Measurements from ENCODE around the gene CHD6. TPM values are rescaled to one million over a fixed set of nuclear protein-coding genes. Genes with fewer than 3 reads are reported as not detected.

CHD6 gene
- total and polyA plus RNA-seq, 3 donors from 2014 or later, result 21.3 to 73.9 (median 71.5) TPM

DNA sequence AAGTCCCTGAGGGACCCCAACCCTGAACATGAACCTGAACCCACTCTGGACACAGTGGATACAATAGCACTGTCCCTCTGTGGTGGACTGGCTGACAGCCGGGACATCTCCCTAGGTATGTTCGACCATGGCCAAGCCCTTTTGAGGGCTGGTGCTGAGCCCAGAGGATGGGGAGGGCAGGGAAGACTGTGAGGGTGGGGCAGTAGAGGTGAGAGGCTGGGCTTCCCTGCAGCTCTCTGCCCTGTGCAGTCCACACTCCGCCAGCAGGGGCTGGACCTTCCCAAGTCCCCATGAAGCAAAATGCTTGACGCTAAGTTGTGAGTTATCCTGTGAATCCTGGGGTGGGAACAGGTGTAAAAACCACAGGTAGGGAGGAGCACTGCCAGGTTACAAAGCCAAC is 266.1 kb downstream of the CHD6 start:
- H3K27ac ChIP-seq, result no peak overlapping the region
- DNase-seq, result no peak
- H3K9me3 ChIP-seq, result no peaks in the 10 kb centered on the region
- no peaks in the 10 kb centered on the region for H3K27me3 ChIP-seq
- no peaks in the 10 kb centered on the region for H3K4me1 ChIP-seq
- H3K4me3 ChIP-seq, result no peak overlapping the region
- intact Hi-C loops (cut with DNase I; ENCODE audit: low total_unique reads), result no loop called here
- no peak for TF ChIP-seq CTCF (IDR thresholded peaks at IDR 0.05)
- no peak for TF ChIP-seq POLR2A (IDR thresholded peaks at IDR 0.05)
- H3K36me3 ChIP-seq (ENCODE audit: low read depth, missing control alignments), result no peaks in the 10 kb centered on the region
- WGBS, 2 donors, result 95 to 100% methylated on average over 3 to 4 of the region's 4 CpGs

All from testis (tissue), 3 donors.